Kidney (tissue), 14 donors: ENCODE results near the gene GDAP2. TPM values are rescaled to one million over a fixed set of nuclear protein-coding genes. Genes with fewer than 3 reads are reported as not detected.

Source experiments
- DNase-seq, 5 donors: peaks; one replicate each; pipeline ENCODE4 v3.0.0-alpha.2; 2013 to 2020
- FAIRE-seq: peaks from 2 replicates; lab custom pipeline; 2012; peaks lifted over from hg19 to GRCh38; lab: Jason Lieb, UNC
- H3K27ac ChIP-seq, 2 donors: one replicate each; pipeline ENCODE4 v1.7.0; 2013; ENCODE audit warnings: low read depth in 2 of 2, low read length in 2 of 2, inconsistent platforms in 1 of 2
- H3K27me3 ChIP-seq: one replicate; pipeline ENCODE4 v1.7.1; 2013; ENCODE audit warnings: low read length, inconsistent platforms; ENCODE audit not compliant: control insufficient read depth, insufficient read depth
- H3K36me3 ChIP-seq, 3 donors: one replicate each; pipeline versions ENCODE4 v1.7.0 to v1.7.1; 2013; ENCODE audit warnings: low read length in 3 of 3, control low read depth in 1 of 3, inconsistent platforms in 1 of 3; ENCODE audit not compliant: insufficient read depth in 3 of 3, control insufficient read depth in 2 of 3
- H3K4me1 ChIP-seq, 3 donors: one replicate each; pipeline versions ENCODE4 v1.7.0 to v1.7.1; 2013; ENCODE audit warnings: low read length in 3 of 3, inconsistent platforms in 1 of 3, low read depth in 1 of 3; ENCODE audit not compliant: control insufficient read depth in 2 of 3, insufficient read depth in 2 of 3
- H3K4me3 ChIP-seq, 3 donors: one replicate each; pipeline versions ENCODE4 v1.7.0 to v1.8.1; 2013; ENCODE audit warnings: low read length in 3 of 3, control low read depth in 1 of 3, inconsistent platforms in 1 of 3
- H3K9ac ChIP-seq, 3 donors: one replicate each; pipeline versions ENCODE4 v1.7.0 to v1.7.1; 2013; ENCODE audit warnings: low read length in 3 of 3, control low read depth in 1 of 3, inconsistent platforms in 1 of 3
- H3K9me3 ChIP-seq, 3 donors: one replicate each; pipeline versions ENCODE4 v1.7.0 to v1.7.1; 2013; ENCODE audit warnings: low read length in 3 of 3, control low read depth in 1 of 3, inconsistent platforms in 1 of 3; ENCODE audit not compliant: control insufficient read depth in 2 of 3, insufficient read depth in 1 of 3
- CTCF ChIP-seq: IDR thresholded peaks from 3 replicates; pipeline ENCODE4 v1.5.1; 2012; ENCODE audit warnings: mild to moderate bottlenecking, moderate library complexity, borderline replicate concordance; ENCODE audit not compliant: insufficient read depth; ENCODE audit errors: extremely low read depth
- intact Hi-C: fragments of 100-400 bp; cut with DNase I; formaldehyde crosslinking; loops from one replicate; pipeline ENCODE4 v1.11.1; 2022
- polyA plus RNA-seq: library from polyadenylated mRNA; stranded (reverse); fragments of 350-450 nt; fragmentation: Illumina TruSeq; extraction: RNeasy Lipid Tissue Mini Kit (QIAGEN cat#74804); gene quantifications from one replicate; pipeline ENCODE4 v1.2.3, GENCODE V29; 2014; ENCODE audit warnings: low read depth, low replicate concordance; ENCODE audit not compliant: insufficient read depth
- total RNA-seq: library from RNA; stranded (reverse); fragmentation: NEBNext Ultra II Directional; extraction: Animal tissue kit (Norgen Biotek cat#: 25700); gene quantifications from one replicate; pipeline ENCODE4 v1.2.1, GENCODE V29; 2021
- donor health status: control.
- donor health status: control.
- donor health status: control.
- donor health status: control.
- donor health status: control.
- donor health status: DM: yes; HTN: yes; CAD: no.
- donor health status: Normal renal cell carcinoma (clear cell type).

Gene GDAP2
- total and polyA plus RNA-seq, 2 donors from 2014 or later = 11.3 to 31.8 TPM

GRCh38 chr1:117970252-117970651, 40.8 kb upstream of the GDAP2 start:
- H3K27me3 ChIP-seq = no peaks in the 10 kb centered on the region
- H3K4me3 ChIP-seq = no peak overlapping the region
- H3K4me1 ChIP-seq = no peaks in the 10 kb centered on the region
- H3K36me3 ChIP-seq = no peaks in the 10 kb centered on the region
- no peak overlapping the region for H3K27ac ChIP-seq
- intact Hi-C loops = no loop called here
- FAIRE-seq (no peak), DNase-seq (peak; percentile 55 to 84 (median 74))
- no peaks in the 10 kb centered on the region for H3K9me3 ChIP-seq
- TF ChIP-seq CTCF = no peak
- H3K9ac ChIP-seq = no peak overlapping the region

- no peak for TF ChIP-seq CTCF
- Histone ChIP-seq H3K9me3 (no peaks in the 10 kb centered on the region), H3K4me1 (no peaks in the 10 kb centered on the region), H3K27ac (no peak overlapping the region), H3K4me3 (no peak overlapping the region), H3K9ac (no peak overlapping the region), H3K27me3 (no peaks in the 10 kb centered on the region), H3K36me3 (no peaks in the 10 kb centered on the region)
- FAIRE-seq (no peak), DNase-seq (peak in 2 of 5 donors; percentile 31 to 54)
- intact Hi-C loops = no loop called here
Measured at GRCh38 chr1:117967881-117968280, 38.5 kb upstream of the GDAP2 start.

GRCh38 chr1:117967477-117967876, 38.1 kb upstream of the GDAP2 start:
- Histone ChIP-seq H3K27ac (no peak overlapping the region), H3K4me3 (no peak overlapping the region), H3K9me3 (no peaks in the 10 kb centered on the region), H3K36me3 (no peaks in the 10 kb centered on the region), H3K4me1 (no peaks in the 10 kb centered on the region), H3K27me3 (no peaks in the 10 kb centered on the region), H3K9ac (no peak overlapping the region)
- peak in 1 of 5 donors; percentile 6 for DNase-seq
- TF ChIP-seq CTCF = no peak
- intact Hi-C loops = no loop called here
- no peak for FAIRE-seq
